Stimulated activated naive CD4-positive, alpha-beta T cell (primary cell): ENCODE measurements around the gene CSGALNACT2.

Source experiments
- DNase-seq, 6 experiments: peaks; one replicate each; lab custom pipeline; 2025; lab: John Stamatoyannopoulos, UW

Gene CSGALNACT2

DNA sequence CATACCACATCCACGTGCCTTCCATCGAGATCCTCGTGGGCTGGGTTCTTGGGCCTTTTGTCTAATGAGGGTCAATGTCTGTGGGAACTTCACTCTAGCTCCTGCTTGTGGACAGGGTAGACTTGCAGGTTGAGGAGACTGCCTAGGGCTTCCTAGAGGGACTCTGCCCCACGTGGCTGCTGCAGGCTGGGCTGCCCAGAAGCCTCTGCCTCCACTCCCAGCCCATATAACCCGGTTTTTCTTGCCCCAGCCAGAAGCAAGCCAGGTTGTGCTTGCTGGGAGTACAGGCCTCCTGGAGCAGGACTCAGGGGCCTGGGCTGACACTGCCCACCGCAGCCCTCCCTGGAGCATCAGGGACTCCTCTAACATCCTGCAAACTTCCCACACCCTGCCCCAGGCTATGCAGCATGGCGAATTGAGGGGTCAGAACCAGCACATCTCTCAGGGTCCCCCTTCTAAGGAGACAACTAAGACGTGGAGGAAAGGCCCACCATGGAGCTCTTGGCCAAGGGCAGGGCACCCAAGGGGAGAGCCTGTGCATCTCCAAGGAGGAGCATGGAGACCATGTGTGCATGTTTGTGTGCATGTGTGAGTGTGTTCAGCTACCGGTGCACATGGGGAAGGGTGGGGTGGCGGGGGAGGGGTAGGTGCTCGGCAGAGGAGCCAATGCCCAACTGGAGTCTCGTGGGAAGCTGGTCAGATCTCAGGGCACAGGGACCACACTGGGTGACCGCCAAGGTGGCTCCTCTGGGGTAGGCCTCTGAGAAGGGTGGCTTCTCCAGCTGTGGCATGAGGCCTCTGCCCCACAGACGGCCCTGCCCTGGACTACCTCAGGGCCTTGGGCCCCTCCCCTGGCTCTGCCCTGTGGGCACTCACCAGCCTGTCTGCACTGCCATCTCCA is 66.0 kb downstream of the CSGALNACT2 start:
- DNase-seq, result no peak

DNA sequence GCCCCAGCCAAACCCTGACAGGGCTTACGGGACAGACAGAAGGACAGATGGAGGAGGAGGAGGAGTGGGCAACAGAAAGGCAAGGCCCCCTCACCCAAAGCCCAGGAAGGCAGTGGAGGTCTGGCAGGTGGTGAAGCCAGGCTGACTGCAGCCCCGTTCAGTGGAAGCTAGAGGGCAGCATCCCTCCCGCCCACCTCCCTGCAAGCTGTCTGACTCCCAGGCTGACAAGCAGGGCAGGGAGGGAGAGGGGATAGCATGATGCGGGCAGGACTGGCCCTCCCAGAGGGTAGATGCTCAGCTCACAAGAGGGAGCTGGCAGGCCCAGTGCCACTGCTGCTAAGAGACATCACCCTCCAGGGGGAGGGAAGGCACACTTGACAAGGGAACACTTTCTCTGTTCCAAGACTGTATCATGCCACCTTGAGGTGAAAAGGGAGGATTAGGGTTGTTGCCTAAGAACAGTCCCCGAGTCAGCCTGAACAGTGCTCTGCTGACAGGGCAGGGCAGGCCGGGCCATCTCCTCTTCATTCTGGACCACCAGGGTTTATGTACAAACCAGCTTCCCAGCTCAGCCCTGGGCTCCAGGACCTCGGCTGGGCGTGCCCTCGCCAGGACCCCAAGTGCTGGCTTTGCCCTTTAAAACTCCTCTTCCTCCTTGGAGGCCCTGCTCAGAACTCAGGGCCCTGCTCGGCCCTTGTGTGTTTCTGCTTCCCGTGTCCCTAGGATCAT is 66.9 kb downstream of the CSGALNACT2 start:
- DNase-seq, result peak in 5 of 6 experiments; percentile 17 to 68 (median 31)

DNA sequence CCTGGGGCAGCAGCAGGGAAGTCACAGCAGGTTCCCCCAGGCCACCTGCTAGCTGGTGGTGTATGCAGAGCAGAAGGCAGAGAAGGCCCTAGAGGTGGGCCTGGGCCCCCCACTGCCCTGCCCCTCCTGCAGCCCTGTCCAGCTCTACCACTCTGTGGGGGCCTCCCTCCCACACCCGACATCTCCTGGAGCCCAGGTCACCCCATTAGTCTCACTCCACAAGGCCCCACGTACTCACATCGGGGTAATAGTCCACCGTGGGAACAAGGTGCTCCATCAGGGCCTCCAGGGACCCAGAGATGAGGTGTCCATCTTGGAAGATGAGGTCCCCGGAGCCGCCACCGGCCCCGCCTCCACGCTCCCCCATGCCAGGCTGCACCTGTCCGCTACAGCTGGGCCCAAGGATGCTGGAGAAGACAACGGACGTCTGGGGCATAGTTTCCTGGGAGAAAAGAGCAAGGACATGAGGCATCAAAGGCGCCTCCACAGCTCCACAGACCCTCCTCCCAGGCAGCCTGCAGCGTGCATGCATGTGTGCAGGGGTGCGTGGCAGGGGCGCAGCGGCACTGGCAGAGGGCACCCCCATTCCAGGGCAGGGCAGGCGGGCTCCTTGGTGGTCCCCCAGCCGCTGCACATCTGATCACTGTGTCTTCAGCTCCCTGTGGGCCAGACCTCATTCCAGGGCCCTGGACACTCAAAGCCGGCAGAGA is 67.6 kb downstream of the CSGALNACT2 start:
- DNase-seq, result no peak

DNA sequence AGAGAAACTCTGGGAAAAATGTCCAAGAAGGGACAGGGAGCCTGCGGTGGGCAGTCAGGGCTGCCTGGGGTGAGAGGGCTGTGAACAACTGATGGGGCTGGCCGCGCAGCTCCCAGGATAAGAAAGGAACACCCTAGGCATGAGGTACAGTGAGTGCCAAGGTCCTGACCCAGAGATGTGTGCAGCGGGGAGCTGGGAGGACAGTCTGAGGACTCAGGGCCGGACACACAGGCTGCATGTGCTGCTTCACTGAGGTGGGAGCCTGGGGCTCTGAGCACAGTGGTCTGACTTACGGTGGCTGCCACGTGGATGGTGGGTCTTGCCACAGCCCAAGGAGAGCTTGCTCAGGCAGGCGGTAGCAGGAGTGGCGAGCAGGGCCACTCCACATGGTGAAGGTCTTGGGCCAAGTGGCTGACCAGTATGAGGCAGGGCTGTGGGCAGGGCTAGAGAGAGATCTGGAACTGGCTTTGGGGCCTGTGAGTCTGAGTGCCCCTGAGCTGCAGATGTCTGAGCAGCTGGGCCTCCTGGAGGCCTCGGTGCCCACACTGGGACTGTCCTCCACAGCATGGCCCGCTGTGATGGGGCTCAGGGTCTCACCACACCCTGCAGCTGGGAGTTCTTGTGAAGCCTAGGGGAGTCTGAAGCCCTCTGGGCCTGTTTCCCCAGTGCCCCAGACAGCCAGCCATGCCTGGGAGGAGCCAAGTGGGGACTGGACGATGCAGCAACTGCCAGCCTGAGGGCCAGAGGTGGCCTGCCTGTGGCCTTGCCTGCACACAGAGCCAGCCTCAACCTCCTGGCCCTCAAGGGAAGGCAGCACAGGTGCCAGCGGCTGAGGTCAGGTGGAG is 68.4 kb downstream of the CSGALNACT2 start:
- no peak for DNase-seq

DNA sequence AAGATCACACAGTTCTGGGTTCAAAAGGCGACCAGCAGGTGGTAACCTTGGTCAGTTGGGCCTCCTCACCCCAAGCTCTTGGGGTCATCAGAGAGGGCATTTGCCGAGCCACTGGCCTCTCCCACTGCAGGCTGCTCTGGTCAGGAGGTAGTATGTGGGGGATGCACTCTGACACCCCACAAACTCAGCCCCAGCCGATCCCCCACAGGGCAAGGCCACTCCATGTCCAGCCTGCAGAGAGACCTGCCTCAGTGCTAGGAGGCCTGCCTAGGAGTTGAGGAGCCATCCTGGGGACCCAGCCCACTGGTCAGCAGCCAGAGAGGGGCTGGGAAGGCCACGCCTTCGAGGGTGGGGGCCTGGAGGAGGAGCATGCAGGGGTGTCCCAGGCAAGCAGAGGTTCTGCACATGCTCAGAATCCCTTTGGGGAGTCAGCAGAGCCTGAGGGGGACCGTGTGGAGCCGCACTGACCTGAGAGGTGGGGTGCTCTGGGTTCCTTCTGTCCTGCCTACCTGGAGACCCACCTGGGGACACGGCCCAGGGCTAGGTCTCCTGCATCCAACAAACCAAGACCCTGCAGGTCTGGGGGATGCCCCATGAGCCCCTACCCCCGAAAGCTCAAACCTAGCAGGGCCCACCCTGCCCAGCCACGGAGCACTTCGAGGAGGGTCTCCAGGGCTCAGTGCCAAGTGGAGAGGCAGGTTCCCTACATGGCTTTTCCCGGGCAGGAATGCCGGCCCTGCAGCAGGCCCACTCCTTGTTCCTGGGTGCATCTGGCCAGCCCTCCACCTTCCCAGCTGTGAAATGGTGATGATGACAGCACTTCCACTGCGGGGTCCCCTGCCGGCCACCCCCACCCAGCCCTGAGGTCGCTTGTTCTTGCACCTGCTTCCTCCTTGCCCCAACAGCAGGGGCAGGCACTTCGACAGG is 70.2 kb downstream of the CSGALNACT2 start:
- DNase-seq, result no peak

DNA sequence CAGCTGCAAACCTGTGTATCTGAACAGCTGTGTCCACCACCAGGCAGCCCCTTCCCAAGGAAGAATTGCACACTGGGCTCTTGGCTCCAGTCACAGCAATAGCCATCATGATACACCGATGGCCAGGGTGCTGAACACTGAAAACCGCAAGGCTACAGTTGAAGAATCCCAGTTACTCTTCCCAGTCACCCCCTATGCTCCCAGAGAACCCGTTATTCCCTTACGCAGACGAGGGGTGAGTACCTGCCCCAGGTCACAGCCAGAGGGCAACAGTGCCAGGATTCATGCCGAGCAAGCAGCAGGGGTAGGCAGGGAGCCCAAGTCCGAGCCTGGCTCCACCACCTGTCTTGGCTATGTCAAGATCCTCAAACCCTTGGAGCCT is 70.8 kb downstream of the CSGALNACT2 start:
- no peak for DNase-seq

DNA sequence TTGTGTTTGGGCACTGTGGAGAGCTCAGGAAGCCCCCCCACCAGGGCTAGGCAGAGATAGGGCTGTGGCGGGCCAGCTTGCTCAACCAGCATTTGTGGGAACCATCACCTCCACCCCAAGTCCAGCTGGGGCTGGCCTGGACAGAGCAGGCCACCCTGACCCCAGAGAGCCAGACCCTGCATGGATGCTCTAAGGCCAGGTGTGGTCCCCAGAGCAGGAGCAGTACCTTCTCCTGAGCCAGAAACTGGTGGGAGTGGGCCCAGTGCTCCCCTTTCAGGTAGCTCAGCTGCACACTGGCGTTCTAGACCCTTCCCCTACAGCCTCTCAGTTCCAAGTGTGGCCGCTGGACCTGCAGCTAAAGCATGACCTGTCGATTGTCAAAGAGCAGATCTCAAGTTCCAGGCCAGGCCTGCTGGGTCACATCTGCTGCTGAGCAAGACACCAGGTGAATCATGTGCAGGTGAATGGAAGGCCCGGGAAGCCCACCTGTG is 71.5 kb downstream of the CSGALNACT2 start:
- DNase-seq, result no peak

DNA sequence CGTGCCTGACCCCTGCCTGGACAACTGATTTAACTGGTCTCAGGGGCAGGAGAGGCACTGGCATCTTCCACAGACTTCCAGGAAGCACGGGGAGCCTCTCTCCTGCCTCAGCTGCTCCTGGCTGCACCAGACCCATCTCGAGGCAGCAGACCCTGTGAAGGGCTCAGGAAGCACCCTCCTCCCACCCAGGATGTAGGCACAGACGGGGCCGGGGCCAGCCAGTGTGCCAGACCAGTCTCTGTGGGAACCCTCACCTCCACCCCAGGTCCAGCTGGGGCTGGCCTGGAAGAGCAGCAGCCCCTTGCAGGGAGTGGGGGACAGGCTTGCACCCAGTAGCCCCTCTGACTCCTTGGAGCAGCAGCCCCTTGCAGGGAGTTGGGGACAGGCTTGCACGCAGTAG is 72.3 kb downstream of the CSGALNACT2 start:
- no peak for DNase-seq

DNA sequence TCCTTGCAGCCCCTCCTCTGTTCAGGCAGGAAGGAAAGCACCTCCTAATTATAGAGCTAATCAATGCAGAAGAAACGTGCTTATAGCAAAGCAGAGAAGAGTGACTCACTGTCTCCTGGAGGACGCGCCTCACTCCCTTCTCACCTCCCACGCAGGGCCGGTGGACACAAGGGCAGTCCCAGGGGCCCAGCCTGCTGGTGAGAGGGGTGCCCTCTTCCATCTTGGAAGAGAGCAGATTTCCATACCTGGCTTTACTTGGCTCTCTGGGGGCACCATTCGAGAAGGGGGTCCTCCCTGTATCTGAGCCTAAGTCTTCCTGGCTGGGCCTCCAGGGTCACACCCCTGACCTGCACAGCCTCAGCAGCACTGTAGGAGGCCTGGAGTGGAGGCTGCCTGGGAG is 72.8 kb downstream of the CSGALNACT2 start:
- DNase-seq, result no peak

DNA sequence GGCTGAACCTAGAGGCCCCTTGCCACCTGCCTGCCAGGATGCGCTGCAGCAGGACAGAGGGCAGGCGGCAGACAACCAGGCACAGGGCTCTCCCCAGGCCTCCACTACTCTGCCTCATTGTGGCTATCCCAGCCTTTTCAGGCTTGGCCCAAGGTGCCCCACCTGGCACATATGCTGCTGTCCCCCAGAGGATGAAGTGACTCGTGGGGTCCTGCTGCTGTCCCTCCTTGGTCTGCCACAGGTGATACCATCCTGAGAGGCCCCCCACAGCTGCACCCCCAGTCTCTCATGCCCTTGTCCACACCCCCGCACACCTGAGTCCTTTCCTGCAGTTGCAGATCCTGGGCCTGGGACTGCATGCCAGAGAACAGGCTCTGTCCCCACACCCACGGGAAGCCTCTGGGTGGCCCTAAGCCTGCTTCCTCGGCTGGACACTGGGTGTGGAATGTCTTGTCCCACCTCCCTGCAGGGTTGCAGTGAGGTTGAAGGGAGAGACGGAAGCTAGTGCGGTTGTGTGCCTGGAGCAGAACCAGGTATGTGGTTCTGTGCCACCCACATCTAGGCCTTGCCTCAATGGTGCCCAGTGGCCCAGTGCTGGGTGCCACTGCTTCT is 73.3 kb downstream of the CSGALNACT2 start:
- no peak for DNase-seq

DNA sequence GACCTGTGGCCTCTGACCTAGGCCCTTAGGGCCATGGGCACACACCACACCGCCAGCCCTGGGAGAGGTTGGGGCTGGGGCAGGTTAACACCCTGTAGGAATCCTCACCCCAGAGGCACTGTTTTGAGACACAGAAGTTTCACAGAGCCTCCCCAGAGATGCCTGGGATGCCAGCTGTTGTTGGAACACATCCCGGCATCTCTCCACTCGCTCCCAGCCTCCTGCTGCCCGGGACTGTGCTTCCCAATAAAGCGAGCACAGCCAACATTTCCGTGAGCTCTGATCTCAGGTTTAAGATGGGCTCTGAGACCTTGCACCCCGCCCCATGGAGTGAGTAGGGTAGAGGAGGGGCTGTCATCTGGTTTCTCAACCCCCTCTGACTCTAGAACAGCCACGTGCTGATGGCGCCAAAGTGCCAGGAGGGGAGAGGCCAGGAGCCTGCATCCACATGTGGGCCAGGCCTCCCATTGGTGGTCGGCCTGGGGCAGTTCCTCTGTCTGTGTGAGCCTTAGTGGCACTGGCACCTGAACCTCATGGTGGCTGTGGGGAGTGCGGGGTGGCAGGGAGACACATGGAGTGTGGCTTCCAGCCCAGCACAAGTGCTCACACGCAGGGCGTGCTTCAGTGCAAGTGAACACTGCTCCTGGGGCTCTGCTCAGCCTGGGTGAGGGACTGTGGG is 73.9 kb downstream of the CSGALNACT2 start:
- no peak for DNase-seq

DNA sequence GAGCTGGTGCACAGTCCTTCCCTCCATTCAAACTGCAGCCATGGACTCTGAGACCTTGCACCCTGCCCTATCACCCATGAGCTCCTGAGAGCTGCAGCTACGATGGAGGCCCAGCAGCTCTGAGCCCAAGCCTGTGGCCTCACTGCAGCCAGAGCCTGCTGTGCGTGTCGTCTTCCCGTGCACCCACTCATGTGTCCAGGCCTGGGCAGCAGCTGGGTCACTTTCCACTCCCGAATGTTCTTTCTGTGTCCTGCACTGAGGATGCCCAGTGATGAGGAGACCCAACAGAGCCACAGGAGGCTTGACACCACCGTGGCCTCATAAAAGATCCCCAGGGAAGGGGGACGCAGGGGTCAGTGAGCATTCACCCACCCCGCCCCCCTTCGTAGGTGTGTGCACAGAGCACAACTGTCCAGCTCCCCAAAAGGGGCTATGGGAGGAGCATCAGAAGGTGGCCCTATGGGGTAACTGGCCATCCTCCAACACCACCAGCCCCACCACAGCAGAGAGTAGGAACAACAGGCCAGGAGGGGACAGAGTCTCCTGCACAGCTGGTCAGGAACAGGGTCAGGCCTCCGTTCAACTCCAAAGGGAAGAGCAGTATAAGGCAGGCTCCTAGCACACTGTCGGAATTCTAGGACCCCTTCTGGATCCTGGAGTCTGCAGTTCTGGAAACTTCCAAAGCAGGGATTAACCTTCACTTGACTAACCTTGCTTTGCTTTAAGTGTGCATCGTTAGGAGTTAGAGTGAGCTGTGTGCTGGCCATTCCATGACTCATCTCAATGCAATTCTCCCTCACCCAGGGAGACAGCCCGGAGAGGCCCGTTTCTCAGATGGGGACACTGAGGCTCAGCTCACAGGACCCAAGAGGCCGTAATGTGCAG is 76.1 kb downstream of the CSGALNACT2 start:
- no peak for DNase-seq

DNA sequence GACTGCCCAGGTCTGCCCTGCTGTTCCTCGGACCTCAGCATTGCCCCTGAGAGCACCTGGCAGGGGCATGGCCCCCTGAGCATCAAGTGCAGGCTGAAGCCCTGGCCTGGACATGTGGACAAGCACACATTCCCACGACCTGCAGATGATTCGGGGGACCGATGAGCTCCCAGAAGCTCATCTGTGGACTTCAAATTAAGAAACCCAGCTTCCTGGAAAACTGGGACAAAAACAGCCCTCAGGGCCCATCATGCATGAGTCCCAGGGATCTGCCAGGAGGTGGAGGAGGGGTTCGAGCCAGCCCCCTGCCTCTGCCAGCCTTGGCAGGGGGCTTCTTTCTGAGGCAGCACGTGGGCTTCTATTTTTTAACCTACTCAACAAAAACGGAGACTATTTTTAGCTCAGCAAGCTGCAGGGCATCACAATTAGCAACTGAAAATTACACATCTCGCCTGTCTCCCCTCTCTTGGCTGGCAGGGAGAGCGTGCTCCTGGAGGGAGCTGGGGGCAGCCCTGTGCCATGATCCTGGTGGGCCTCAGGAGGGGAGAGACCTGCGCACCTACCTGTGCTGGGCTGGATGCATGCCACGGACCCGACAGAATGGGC is 76.8 kb downstream of the CSGALNACT2 start:
- DNase-seq, result no peak

DNA sequence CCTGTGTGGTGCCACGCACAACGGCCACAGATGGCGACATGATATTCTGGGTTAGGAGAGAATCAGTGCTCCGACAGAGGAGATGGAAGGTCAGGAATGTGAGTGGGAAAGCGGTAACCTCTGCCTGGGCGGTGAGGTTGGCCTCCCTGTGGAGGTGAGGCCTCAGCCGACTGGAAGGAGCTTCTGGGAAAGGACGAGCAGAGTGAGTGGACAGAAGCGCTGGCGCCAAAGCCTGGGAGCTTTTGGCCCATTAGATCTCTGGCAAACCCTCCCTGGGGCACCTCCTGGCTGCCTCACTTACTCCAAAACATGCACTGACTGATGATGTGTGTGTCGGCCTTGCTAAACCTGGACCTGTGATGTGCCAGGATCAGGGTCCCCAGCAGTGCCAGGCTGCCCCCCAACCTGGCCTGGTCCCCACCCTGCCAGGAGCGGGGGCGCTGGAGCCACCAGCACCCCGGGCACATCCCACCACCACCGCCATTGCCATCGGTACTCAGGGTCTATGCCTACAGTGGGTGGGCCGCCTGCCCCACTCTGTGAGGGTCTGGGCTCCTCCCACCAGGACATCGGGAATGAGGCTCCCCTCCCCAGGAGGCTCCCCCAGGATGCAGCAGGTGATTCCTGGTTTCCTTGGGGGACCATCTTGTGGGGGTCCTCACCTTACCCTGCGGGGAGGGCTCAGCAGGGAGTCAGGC is 77.7 kb downstream of the CSGALNACT2 start:
- DNase-seq, result no peak

DNA sequence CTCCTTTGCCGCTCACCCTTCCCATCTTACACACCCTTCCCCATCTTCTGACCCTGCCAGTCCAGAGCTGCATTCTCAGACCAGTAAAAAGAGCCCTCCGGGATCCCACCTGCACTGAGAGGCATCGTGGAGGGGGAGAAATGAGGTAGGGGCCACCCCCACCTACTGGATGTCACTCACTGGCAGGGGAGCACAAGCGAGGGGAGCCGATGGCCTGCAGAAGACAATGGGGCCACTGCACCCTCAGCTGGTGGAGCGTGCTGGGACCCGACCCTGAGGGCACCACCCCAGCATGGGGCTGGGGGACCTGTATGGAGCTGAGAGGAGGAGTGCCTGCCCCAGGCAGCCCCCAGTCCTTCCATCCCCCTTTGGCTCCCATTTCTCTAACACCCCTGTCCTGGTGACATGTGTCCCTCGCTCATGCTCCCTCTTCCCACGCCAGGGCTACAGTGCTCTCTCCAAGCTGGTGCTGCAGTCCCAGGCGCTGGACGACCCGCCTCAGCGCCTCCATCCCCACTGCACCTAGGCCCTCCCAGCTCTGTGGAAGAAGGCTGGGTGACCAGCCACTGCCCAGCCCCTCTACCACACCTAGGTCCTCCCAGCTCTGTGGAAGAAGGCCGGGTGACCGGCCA is 78.8 kb downstream of the CSGALNACT2 start:
- no peak for DNase-seq

DNA sequence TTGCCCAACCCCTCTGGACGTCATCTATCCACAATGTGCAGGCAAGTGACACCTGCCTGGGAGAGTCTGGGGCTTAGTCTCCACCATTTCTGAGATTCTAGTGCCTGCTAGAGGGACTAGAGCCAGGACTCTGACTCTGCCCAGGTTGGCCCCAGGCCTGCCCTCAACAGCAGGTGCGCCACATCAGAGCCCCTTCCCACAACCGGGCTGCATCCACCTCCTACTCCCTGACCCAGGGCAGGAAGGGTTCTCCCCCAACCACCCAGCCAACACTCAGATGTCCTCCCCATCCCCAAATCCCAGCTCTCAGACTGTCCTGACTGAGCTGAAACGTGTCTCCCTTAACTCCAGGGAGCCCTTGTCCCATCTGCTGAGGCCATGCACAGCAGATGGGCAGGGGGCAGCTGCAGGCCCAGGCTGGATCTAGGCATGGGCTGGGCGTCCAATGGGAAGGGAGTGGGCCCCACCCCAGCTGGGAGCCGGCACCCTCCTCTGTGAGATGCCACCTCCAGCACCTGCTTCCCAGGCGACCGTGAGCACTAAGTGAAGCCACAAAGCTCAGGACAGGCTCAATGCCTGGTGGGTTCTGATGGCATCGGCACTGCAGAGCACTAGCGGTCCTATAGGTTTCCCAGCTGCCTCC is 79.4 kb downstream of the CSGALNACT2 start:
- DNase-seq, result no peak
